WI38 (cell line): Measurements from ENCODE around the gene CTBP1.

ENCODE experiments used
- H3K4me3 ChIP-seq: 2 replicates; pipeline ENCODE4 v1.5.1; 2011; ENCODE audit warnings: low read depth, mild to moderate bottlenecking, control low read depth, low read length
- TF ChIP-seq, protein P1 (sequence below): IDR thresholded peaks from 2 replicates; pipeline ENCODE4 v1.5.1; 2012; ENCODE audit warnings: low read depth, mild to moderate bottlenecking, control low read depth, low read length

The CTBP1 gene

GRCh38 chr4:1195109-1195671 lies 53.7 kb downstream of the CTBP1 start:
- TF ChIP-seq, protein P1, sequence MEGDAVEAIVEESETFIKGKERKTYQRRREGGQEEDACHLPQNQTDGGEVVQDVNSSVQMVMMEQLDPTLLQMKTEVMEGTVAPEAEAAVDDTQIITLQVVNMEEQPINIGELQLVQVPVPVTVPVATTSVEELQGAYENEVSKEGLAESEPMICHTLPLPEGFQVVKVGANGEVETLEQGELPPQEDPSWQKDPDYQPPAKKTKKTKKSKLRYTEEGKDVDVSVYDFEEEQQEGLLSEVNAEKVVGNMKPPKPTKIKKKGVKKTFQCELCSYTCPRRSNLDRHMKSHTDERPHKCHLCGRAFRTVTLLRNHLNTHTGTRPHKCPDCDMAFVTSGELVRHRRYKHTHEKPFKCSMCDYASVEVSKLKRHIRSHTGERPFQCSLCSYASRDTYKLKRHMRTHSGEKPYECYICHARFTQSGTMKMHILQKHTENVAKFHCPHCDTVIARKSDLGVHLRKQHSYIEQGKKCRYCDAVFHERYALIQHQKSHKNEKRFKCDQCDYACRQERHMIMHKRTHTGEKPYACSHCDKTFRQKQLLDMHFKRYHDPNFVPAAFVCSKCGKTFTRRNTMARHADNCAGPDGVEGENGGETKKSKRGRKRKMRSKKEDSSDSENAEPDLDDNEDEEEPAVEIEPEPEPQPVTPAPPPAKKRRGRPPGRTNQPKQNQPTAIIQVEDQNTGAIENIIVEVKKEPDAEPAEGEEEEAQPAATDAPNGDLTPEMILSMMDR = no peak
- H3K4me3 ChIP-seq = no peak overlapping the region

DNA sequence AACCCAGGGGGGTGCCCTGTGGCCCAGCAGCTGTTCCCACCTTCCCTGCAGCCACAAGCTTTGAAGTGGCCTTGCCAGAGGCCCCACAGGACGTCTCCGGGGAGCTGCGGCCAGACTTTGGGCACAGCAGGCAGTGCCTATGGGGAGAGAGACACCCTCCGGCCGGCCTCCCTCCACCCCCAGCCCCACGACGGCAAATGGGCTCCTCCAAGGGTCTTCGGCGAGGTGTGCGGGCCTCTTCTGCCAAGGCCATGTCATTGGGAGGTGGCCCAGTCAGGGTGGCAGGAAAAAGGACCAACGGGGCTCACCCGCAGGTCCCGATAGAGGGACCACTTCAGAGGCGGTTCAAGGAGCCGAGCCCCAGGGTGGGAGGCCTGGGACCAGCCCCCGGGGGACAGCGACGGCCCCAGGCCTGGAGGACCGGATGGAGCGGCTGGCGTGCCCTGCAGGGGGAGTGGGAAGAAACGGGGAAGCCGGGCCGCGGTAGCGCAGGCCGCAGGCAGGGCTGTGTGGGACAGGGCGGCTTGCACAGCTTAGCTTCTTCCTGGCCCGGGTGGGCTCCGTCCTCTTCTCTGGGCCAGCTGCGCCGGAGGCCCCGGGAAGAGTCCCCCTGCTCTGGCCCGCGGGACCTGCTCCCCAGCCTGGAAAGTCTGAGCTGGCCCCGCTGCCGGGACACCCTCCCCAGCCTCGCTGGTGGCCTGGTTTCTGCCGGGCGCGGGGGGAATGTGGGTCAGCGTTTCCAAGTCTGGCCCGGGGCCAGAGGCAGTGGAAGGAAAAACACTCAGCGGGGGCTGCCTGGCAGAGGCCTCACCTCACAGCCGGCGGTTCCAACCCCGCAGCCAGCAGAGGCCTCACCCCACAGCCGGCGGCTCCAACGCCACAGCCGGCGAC lies 54.7 kb downstream of the CTBP1 start:
- TF ChIP-seq, protein P1 = no peak
- peak overlapping the region; percentile 14; the same call in 1 of the 2 replicates for H3K4me3 ChIP-seq

GRCh38 chr4:1193206-1194009 lies 55.5 kb downstream of the CTBP1 start:
- H3K4me3 ChIP-seq = no peak overlapping the region
- TF ChIP-seq, protein P1 = no peak

GRCh38 chr4:1192493-1193205 lies 56.3 kb downstream of the CTBP1 start:
- TF ChIP-seq, protein P1 = no peak
- no peak overlapping the region for H3K4me3 ChIP-seq

DNA sequence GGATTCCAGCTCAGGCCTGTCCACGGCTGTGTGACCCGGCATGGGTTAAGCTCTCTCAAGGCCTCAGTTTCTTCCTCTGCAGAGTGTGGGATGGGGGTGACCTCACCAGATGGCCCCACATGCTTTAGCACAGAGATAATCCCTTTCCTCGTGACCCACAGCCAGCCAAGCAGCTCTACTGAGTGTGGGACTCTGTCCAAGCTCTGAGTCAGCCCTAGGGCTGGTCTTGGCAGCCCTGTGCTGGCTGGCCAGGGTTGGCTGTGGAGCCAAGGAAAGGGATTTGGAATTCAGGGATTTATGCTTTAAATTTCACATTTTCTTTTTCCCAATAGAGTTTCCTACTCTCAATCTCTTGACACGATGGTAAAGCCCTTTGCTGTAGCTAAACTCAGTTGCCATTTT lies 56.8 kb downstream of the CTBP1 start:
- H3K4me3 ChIP-seq = no peak overlapping the region

GRCh38 chr4:1191621-1192020 lies 57.3 kb downstream of the CTBP1 start:
- TF ChIP-seq, protein P1 = no peak
- no peak overlapping the region for H3K4me3 ChIP-seq

More for the DNA sequence above, 56.8 kb downstream of the CTBP1 start:
- TF ChIP-seq, protein P1 = no peak
